ENCODE measurements around the gene KLK8. TPM values are rescaled to one million over a fixed set of nuclear protein-coding genes. Genes with fewer than 3 reads are reported as not detected.

Gene KLK8
- total RNA-seq, 2 donors from 2014 or later, result not detected

Other genes with a start within 250 kb of the KLK8 start
- not detected for gene GPR32, start 231.1 kb downstream of the KLK8 start, total RNA-seq
- not detected for gene ACP4, start 211.2 kb downstream of the KLK8 start, total RNA-seq
- gene KLK1, start 177.8 kb downstream of the KLK8 start, total RNA-seq, result not detected
- gene KLK15, start 168.0 kb downstream of the KLK8 start, total RNA-seq, result not detected
- not detected for gene KLK3, start 146.7 kb downstream of the KLK8 start, total RNA-seq
- not detected for gene KLK2, start 128.2 kb downstream of the KLK8 start, total RNA-seq
- gene KLK4, start 90.2 kb downstream of the KLK8 start, total RNA-seq, result not detected
- gene KLK5, start 48.6 kb downstream of the KLK8 start, total RNA-seq, result not detected
- gene KLK6, start 32.0 kb downstream of the KLK8 start, total RNA-seq, result not detected
- gene KLK7, start 17.7 kb downstream of the KLK8 start, total RNA-seq, result not detected
- not detected for gene KLK10, start 18.1 kb upstream of the KLK8 start, total RNA-seq
- gene KLK11, start 25.0 kb upstream of the KLK8 start, total RNA-seq, result not detected
- gene KLK12, start 33.4 kb upstream of the KLK8 start, total RNA-seq, result not detected
- gene KLK13, start 63.5 kb upstream of the KLK8 start, total RNA-seq, result not detected
- gene KLK14, start 81.3 kb upstream of the KLK8 start, total RNA-seq, result 1 to 10 TPM in 1 of 2 donors, under 1 TPM in 1; 0.50 to 2.2 TPM
- 10 to 100 TPM in 1 of 2 donors, 1 to 10 TPM in 1; 8.1 to 15.4 TPM for gene CTU1, start 106.8 kb upstream of the KLK8 start, total RNA-seq
- gene SIGLEC9, start 123.3 kb upstream of the KLK8 start, total RNA-seq, result 1 to 10 TPM in 1 of 2 donors, under 1 TPM in 1; 0.69 to 1.1 TPM
- gene SIGLEC7, start 140.7 kb upstream of the KLK8 start, total RNA-seq, result 1 to 10 TPM; 7.9 to 8.7 TPM
- 1 to 10 TPM in 1 of 2 donors, under 1 TPM in 1; 0.89 to 1.4 TPM for gene CD33, start 223.5 kb upstream of the KLK8 start, total RNA-seq
- gene SIGLECL1, start 249.5 kb upstream of the KLK8 start, total RNA-seq, result not detected

Measured in natural killer cell treated with Interleukin-12 subunit alpha and Interleukin-12 subunit beta and Interleukin-15 and Interleukin-18, amount 100 ng/mL, for 72 hours (primary cell).